HG03442 (cell line): Measurements from ENCODE around the gene HESX1.

Experiments
- ATAC-seq: cut with Tn5 transposase; IDR thresholded peaks from one replicate; pipeline ENCODE4 v1.9.1; 2021; ENCODE audit warnings: mild to moderate bottlenecking, moderate library complexity; ENCODE audit not compliant: unreplicated experiment

Gene HESX1

GRCh38 chr3:57199895-57200297 lies at the start of gene HESX1:
Gene HESX1 (minus strand): TSS chr3:57199978. CDS start chr3:57199918, 60 bp downstream.
- no peak for ATAC-seq

GRCh38 chr3:57244946-57245345 lies 45.2 kb upstream of the HESX1 start:
- ATAC-seq: no peak

- ATAC-seq: peak; percentile 68
Observed at GRCh38 chr3:57234613-57235575, 35.1 kb upstream of the HESX1 start.

GRCh38 chr3:57233799-57234198 lies 34.0 kb upstream of the HESX1 start:
- ATAC-seq: no peak

- no peak for ATAC-seq
Observed at GRCh38 chr3:57230006-57230405, 30.2 kb upstream of the HESX1 start.

- peak; percentile 36 for ATAC-seq
Observed at GRCh38 chr3:57227930-57228751, 28.4 kb upstream of the HESX1 start.

DNA sequence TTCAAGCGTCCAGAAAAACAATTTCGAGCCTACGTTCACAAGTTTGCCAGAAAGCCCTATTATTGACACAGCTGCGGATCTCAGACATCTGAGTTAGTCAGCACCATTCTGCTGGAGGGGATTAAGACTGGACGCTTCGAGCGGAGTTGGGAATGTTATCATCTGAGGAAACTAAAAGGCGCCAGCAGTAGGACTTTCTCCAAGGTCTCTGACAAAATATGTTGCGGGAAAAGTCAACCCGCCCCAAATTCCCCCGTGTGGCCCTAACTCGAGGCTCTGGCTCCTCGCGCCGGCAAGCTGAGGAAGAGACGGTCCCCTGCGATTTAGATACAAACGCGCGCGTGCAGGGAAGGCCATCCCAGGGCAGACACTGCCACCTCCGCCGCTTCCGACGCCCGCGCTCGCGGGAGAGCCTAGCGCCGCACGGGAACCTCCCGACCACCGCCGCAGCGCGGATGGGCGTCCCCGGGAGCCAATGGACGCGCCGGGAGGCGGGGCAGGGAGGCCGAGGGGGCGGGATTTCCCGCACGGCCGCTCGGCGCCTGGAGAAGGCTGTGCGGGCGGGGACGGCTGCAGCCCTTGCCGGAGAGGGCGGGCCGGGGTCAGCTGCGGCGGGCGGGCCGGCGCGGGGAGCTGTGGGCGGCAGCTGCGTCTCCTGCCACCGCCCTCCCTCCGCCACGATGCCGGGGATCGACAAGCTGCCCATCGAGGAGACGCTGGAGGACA lies 27.6 kb upstream of the HESX1 start, which contains the start of gene APPL1:
APPL1 (plus strand) TSS at position 526 of the 726 bp plus-strand sequence; CDS start at position 681, 155 bp downstream.
- peak; percentile 85 for ATAC-seq

DNA sequence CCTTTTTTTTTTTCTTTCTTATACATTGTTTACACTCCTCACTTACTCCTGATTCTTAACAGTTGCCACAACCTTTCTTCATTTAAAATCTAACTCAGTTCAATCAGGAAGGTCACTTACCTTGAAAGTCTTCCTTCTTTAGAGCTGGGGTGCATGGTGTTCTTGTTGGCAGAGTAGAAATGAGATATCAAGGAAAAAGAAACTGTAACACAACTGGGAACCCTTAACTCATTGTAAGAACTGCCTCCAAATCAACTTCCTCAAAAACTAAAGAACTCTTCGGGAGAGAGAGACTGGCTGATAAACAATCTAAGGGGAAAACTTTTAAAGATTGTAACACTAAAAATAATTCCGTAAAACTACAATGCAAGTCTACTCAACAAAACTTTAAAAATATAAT lies 26.4 kb upstream of the HESX1 start:
- ATAC-seq: no peak

DNA sequence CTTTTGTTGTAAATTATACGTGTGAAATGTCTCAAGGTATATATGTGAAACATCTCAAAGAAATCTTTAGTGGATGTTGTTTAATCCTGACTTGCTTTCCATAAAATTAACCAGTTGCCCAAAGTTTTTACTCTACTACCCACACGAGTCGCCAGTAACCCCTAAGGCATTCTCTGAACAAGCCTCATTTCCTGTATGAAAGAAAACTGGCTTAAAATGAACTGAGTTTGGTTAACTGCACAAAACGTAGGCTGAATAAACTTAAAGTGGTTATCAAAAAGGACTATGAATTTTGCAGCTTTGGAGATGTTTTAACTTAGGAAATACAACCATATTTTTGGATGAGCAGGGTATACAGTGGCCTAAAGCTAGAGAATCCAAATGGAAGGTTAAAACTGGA lies 25.1 kb upstream of the HESX1 start:
- ATAC-seq: no peak

- ATAC-seq: no peak
Observed at GRCh38 chr3:57221883-57222282, 22.1 kb upstream of the HESX1 start.

GRCh38 chr3:57206423-57206822 lies 6.6 kb upstream of the HESX1 start:
- ATAC-seq: no peak

GRCh38 chr3:57194641-57195040 lies 5.1 kb downstream of the HESX1 start:
- ATAC-seq: no peak

DNA sequence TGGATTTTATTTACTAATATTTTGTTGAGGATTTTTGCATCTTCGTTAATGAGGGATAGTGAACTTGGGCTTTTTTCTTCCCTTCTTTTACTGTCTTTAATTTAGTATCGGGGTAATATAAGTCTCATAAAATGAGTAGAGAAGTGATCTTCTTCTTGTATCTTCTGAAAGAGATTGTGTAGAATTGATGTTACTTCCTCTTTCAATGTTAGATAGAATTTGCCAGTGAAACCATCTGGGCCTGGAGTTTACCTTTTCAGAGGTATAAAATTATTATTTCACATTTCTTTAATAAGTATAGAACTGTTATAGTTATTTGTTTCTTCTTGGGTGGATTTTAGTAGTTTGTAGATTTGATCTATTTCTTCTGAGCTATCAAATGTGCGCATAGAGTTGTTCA lies 7.8 kb downstream of the HESX1 start:
- ATAC-seq: no peak

DNA sequence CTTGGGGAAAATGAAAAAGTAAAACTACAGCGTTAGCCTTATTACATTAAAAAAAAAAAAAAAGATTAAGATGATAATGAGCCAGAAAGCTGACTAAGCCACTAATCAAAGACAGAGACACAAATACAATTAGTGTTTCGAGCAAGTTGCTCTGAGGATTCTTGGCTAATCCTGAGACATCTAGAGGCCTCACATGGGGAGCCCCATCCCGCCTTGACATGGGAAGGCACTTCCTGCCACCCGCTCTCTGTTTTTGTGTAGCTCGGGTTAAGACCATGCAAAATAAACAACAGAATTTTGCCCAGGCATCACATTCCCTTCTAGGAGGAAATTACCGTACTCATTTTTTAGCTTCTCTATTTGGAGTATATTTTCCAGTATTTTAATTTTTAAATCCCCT lies 15.3 kb downstream of the HESX1 start:
- ATAC-seq: no peak

DNA sequence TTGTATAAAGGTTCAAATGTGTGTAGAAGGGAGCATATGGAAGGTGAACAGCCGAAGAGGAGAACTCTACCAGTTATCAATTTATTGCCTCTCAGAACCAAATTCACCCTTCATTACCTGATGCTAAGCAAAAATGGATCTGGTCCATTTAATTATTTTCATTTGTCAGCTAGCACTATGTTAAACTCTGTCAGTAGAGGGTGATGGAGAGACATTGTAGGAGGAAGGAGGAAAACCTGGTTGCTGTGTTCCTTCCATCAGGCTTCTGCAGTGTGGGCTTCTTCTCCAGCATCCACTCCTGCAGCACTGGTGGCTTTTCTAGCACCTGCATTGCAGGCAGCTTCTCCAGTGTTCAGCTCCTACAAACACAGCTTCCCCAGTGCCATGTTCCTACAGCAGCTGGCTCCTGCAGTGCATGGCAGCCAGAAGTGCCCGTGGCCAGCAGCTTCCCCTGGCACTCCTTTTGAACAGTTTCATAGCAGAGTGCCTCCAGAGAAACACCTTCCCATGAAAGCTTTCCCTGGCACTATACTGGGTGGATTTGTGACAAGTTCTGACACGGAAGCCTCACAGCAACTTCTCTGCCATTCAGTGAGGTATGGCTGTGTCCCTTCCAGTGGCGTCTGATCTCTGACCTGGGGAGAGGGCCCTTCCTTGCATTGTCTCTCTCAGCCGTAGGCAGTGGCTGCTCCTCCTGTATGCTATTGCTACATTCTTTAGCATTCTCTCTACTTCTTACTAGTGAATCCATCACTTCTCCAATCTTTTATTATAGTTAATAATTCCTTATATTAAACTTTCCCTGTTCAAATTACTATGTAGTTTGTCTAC lies 20.0 kb downstream of the HESX1 start:
- no peak for ATAC-seq

DNA sequence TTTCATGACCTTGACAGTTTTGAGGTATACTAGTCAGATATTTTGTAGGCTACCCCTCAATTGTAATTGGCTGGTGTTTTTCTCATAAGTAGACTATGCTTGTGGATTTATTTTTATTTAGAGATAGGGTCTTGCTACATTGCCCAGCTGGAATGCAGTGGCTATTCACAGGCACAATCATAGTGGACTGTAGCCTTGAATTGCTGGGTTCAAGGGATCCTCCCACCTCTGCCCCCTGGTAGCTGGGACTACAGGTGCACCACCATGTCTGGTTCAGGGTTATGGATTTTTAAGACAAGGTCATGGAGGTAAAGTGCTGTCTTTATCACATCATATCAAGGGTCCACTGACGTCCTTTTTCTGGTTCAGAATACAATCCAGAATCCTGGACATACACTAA lies 23.7 kb downstream of the HESX1 start:
- no peak for ATAC-seq

- ATAC-seq: no peak
Observed at GRCh38 chr3:57173687-57174086, 26.1 kb downstream of the HESX1 start.

DNA sequence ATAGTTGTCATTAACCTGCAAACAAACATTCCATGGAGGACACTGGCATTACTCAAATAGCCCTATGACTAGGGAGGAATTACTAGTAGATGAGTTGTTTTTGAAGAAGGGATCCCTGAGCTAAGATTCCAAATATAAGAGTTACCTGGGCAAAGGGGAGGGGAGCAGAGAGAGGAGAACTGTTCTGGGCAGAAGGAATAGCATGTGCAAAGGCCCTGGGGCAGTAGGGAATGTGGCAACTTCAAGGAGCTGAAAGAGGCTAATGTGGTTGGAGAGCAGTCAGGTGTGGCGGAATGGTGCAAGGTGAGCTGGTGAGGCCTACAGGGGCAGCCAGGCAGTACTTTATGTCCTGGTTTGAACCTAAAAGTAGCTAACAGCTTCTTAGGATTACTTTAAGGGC lies 28.8 kb downstream of the HESX1 start:
- no peak for ATAC-seq

- ATAC-seq: peak; percentile 53
Observed at GRCh38 chr3:57169872-57170623, 29.7 kb downstream of the HESX1 start.
